CMK (cell line): ENCODE measurements around the gene TOLLIP.

Experiments
- DNase-seq: peaks from one replicate; pipeline ENCODE4 v3.0.0-alpha.2; 2010; ENCODE audit warnings: low read depth

The TOLLIP gene

GRCh38 chr11:1297576-1298473 lies 11.6 kb downstream of the TOLLIP start:
- peak; percentile 29 for DNase-seq

GRCh38 chr11:1297011-1297575 lies 12.3 kb downstream of the TOLLIP start:
- DNase-seq, result no peak

- DNase-seq, result no peak
Measured at GRCh38 chr11:1296287-1296686, 13.1 kb downstream of the TOLLIP start.

GRCh38 chr11:1295591-1295990 lies 13.8 kb downstream of the TOLLIP start:
- no peak for DNase-seq

- no peak for DNase-seq
Measured at GRCh38 chr11:1295086-1295485, 14.3 kb downstream of the TOLLIP start.

GRCh38 chr11:1293619-1294015 lies 15.8 kb downstream of the TOLLIP start:
- DNase-seq, result no peak

- no peak for DNase-seq
Measured at GRCh38 chr11:1292644-1293618, 16.5 kb downstream of the TOLLIP start.

GRCh38 chr11:1292018-1292643 lies 17.3 kb downstream of the TOLLIP start:
- no peak for DNase-seq

- no peak for DNase-seq
Measured at GRCh38 chr11:1291295-1292017, 18.0 kb downstream of the TOLLIP start.

GRCh38 chr11:1290052-1291040 lies 19.1 kb downstream of the TOLLIP start:
- no peak for DNase-seq

GRCh38 chr11:1289211-1289935 lies 20.1 kb downstream of the TOLLIP start:
- no peak for DNase-seq

GRCh38 chr11:1288426-1289151 lies 20.8 kb downstream of the TOLLIP start:
- no peak for DNase-seq

GRCh38 chr11:1287928-1288327 lies 21.5 kb downstream of the TOLLIP start:
- DNase-seq, result no peak

- no peak for DNase-seq
Measured at GRCh38 chr11:1285876-1286275, 23.6 kb downstream of the TOLLIP start.

GRCh38 chr11:1285316-1285744 lies 24.1 kb downstream of the TOLLIP start:
- no peak for DNase-seq

- no peak for DNase-seq
Measured at GRCh38 chr11:1283906-1284305, 25.5 kb downstream of the TOLLIP start.

- DNase-seq, result no peak
Measured at GRCh38 chr11:1283091-1283511, 26.3 kb downstream of the TOLLIP start.

GRCh38 chr11:1281974-1282365 lies 27.5 kb downstream of the TOLLIP start:
- DNase-seq, result no peak
